ENCODE results near the gene FTCDNL1. TPM values are rescaled to one million over a fixed set of nuclear protein-coding genes. Genes with fewer than 3 reads are reported as not detected.

The FTCDNL1 gene
- polyA plus RNA-seq, 1 donor from 2014 or later = 2.0 TPM

DNA sequence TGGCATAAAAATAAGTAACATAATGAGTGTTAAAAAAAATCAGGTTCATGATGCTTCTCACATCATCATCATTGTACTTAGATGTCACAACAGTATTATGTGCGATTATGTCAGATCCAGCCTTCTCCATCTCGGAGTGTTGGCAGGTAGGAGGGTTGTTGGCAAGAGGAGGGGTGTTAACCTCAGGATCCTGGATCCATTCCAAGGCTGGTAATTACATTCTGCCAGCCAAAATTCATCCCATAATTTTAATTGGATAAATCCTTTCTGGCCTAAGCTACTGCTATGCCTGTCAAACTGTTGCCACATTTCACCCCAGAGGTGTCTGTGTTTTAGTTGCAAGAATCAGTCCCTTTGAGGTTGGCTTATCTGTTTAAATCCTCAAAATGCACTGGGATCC, 891 bp upstream of the FTCDNL1 start:
- peaks cover 3 to 5% (median 4%) of the 10 kb centered on the region in 3 donors for H3K4me1 Mint-ChIP-seq
- H3K27ac Mint-ChIP-seq = no peak overlapping the region
- peaks cover 2% of the 10 kb centered on the region for H3K27me3 Mint-ChIP-seq
- no peaks in the 10 kb centered on the region for H3K36me3 Mint-ChIP-seq
- no peak overlapping the region for H3K4me3 Mint-ChIP-seq
- no peaks in the 10 kb centered on the region for H3K9me3 Mint-ChIP-seq

- H3K4me3 Mint-ChIP-seq = peak overlapping the region; percentile 88 to 99 (median 96)
- H3K27ac Mint-ChIP-seq = peak overlapping the region in 2 of 3 donors; percentile 44 to 96
- no peaks in the 10 kb centered on the region for H3K9me3 Mint-ChIP-seq
- no peaks in the 10 kb centered on the region for H3K27me3 Mint-ChIP-seq
- H3K36me3 Mint-ChIP-seq = no peaks in the 10 kb centered on the region
- H3K4me1 Mint-ChIP-seq = peaks cover 3 to 5% (median 4%) of the 10 kb centered on the region in 3 donors
Measured at GRCh38 chr2:199851501-199851810, 464 bp upstream of the FTCDNL1 start.

- H3K9me3 Mint-ChIP-seq = no peaks in the 10 kb centered on the region
- peaks cover 3 to 5% (median 4%) of the 10 kb centered on the region in 3 donors for H3K4me1 Mint-ChIP-seq
- H3K27ac Mint-ChIP-seq = peak overlapping the region in 1 of 3 donors; percentile 64
- no peaks in the 10 kb centered on the region for H3K27me3 Mint-ChIP-seq
- peak overlapping the region; percentile 77 to 89 (median 84) for H3K4me3 Mint-ChIP-seq
- no peaks in the 10 kb centered on the region for H3K36me3 Mint-ChIP-seq
Measured at GRCh38 chr2:199850218-199850717, 724 bp downstream of the FTCDNL1 start.

GRCh38 chr2:199848389-199849130, 2.4 kb downstream of the FTCDNL1 start:
- Mint-ChIP-seq H3K36me3 (no peaks in the 10 kb centered on the region), H3K4me1 (peaks cover 3 to 5% (median 4%) of the 10 kb centered on the region in 3 donors), H3K27me3 (no peaks in the 10 kb centered on the region), H3K27ac (no peak overlapping the region), H3K4me3 (peak overlapping the region in 2 of 4 donors; percentile 2 to 55), H3K9me3 (no peaks in the 10 kb centered on the region)

DNA sequence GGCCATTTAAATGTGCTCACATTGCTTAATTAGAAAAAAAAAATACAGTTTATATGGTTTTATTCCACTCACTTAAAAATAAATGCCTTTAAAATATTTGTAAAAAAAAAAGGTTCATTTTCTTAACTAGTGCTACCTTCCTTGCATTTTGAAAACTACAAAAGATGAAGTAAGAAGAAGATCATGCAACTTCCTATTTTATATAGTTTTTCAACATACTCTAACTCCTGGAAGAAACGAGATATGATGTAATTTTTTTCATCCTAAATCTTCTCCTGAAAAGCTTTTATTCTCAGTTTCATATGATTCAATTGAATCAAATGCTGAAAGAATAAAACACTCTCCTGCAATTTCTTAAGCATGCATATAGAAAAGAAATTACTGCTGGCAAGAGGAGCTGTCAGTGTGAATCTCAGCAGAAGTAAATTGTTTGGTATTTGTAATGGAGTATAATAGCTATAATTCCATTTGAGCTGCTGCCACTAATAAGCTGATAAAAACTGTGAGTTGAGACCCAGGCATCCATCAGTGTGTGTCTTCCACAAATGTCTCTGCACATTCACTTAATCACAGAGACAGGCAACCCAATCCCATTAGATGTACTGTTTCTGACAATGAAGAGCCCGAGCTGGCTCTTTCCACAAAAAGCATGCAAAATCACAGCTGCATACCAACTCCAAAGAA, 3.7 kb downstream of the FTCDNL1 start:
- H3K9me3 Mint-ChIP-seq = no peaks in the 10 kb centered on the region
- H3K4me1 Mint-ChIP-seq = peaks cover 3 to 5% (median 4%) of the 10 kb centered on the region in 3 donors
- no peak overlapping the region for H3K4me3 Mint-ChIP-seq
- no peaks in the 10 kb centered on the region for H3K27me3 Mint-ChIP-seq
- H3K36me3 Mint-ChIP-seq = no peaks in the 10 kb centered on the region
- H3K27ac Mint-ChIP-seq = no peak overlapping the region

- no peaks in the 10 kb centered on the region for H3K27me3 Mint-ChIP-seq
- H3K36me3 Mint-ChIP-seq = peaks cover 13% of the 10 kb centered on the region
- H3K9me3 Mint-ChIP-seq = peaks cover 0 to 6% (median 0%) of the 10 kb centered on the region in 3 donors
- H3K27ac Mint-ChIP-seq = no peak overlapping the region
- no peak overlapping the region for H3K4me3 Mint-ChIP-seq
- H3K4me1 Mint-ChIP-seq = no peaks in the 10 kb centered on the region
Measured at GRCh38 chr2:199842631-199843395, 8.2 kb downstream of the FTCDNL1 start.

GRCh38 chr2:199841409-199841808, 9.6 kb downstream of the FTCDNL1 start:
- H3K27me3 Mint-ChIP-seq = no peaks in the 10 kb centered on the region
- H3K36me3 Mint-ChIP-seq = peaks cover 13% of the 10 kb centered on the region
- H3K9me3 Mint-ChIP-seq = peaks cover 0 to 6% (median 0%) of the 10 kb centered on the region in 3 donors
- H3K4me3 Mint-ChIP-seq = no peak overlapping the region
- no peaks in the 10 kb centered on the region for H3K4me1 Mint-ChIP-seq
- no peak overlapping the region for H3K27ac Mint-ChIP-seq

GRCh38 chr2:199838399-199838798, 12.6 kb downstream of the FTCDNL1 start:
- no peaks in the 10 kb centered on the region for H3K27me3 Mint-ChIP-seq
- H3K9me3 Mint-ChIP-seq = peaks cover 0 to 6% (median 0%) of the 10 kb centered on the region in 3 donors
- H3K27ac Mint-ChIP-seq = no peak overlapping the region
- no peaks in the 10 kb centered on the region for H3K4me1 Mint-ChIP-seq
- peaks cover 14% of the 10 kb centered on the region for H3K36me3 Mint-ChIP-seq
- no peak overlapping the region for H3K4me3 Mint-ChIP-seq

- no peaks in the 10 kb centered on the region for H3K4me1 Mint-ChIP-seq
- H3K9me3 Mint-ChIP-seq = peaks cover 0 to 6% (median 0%) of the 10 kb centered on the region in 3 donors
- H3K27ac Mint-ChIP-seq = no peak overlapping the region
- peaks cover 14% of the 10 kb centered on the region for H3K36me3 Mint-ChIP-seq
- no peaks in the 10 kb centered on the region for H3K27me3 Mint-ChIP-seq
- no peak overlapping the region for H3K4me3 Mint-ChIP-seq
Measured at GRCh38 chr2:199836943-199837342, 14.0 kb downstream of the FTCDNL1 start.

- H3K4me3 Mint-ChIP-seq = no peak overlapping the region
- peaks cover 4% of the 10 kb centered on the region for H3K36me3 Mint-ChIP-seq
- no peaks in the 10 kb centered on the region for H3K27me3 Mint-ChIP-seq
- no peaks in the 10 kb centered on the region for H3K9me3 Mint-ChIP-seq
- H3K27ac Mint-ChIP-seq = peak overlapping the region in 1 of 3 donors; percentile 78
- H3K4me1 Mint-ChIP-seq = no peaks in the 10 kb centered on the region
Measured at GRCh38 chr2:199833525-199833924, 17.5 kb downstream of the FTCDNL1 start.

- H3K36me3 Mint-ChIP-seq = peaks cover 1% of the 10 kb centered on the region
- no peaks in the 10 kb centered on the region for H3K27me3 Mint-ChIP-seq
- H3K27ac Mint-ChIP-seq = no peak overlapping the region
- no peaks in the 10 kb centered on the region for H3K9me3 Mint-ChIP-seq
- no peak overlapping the region for H3K4me3 Mint-ChIP-seq
- H3K4me1 Mint-ChIP-seq = no peaks in the 10 kb centered on the region
Measured at GRCh38 chr2:199830531-199830930, 20.5 kb downstream of the FTCDNL1 start.

- H3K9me3 Mint-ChIP-seq = no peaks in the 10 kb centered on the region
- H3K4me3 Mint-ChIP-seq = no peak overlapping the region
Measured at GRCh38 chr2:199829628-199830027, 21.4 kb downstream of the FTCDNL1 start.

DNA sequence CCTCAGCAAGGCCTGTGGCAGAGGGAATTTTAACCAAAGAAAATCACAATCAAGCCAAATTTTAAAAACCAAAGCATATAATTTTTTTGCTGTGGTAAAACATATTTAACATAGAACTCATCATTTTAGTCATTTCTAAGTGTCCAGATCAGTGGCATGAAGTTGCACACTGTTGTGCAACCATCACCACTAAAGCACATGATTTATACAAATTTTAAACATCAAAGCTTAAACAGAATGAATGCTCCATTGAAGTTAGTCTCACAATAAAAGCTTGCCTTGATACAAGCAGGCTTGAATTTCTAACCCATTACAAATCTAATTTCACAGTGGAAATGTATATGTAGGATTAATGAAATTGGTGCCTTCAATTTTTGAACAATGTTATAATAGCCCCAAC, 31.2 kb downstream of the FTCDNL1 start:
- H3K27ac Mint-ChIP-seq = no peak overlapping the region

More at GRCh38 chr2:199829628-199830027, 21.4 kb downstream of the FTCDNL1 start:
- no peak overlapping the region for H3K27ac Mint-ChIP-seq
- no peaks in the 10 kb centered on the region for H3K4me1 Mint-ChIP-seq
- no peaks in the 10 kb centered on the region for H3K27me3 Mint-ChIP-seq
- peaks cover 1% of the 10 kb centered on the region for H3K36me3 Mint-ChIP-seq

DNA sequence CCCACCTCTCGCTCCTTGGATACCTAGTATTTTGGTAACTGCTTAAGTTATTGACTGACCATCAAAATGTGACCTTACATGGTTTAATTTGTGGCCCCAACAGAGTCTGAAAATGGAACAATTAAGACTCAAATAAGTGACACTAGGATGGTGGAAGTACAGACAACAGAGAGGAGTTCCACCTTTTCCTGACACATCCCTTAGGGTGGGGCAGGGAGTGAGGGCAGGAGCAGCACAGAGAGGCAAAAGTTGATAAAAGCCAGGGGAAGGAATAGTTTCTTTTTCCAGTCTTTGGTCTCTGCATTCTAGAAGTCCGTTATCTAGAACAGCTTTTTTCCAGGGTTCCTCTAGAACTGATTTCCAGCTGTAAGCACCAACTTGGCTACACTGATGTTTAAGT, 32.2 kb downstream of the FTCDNL1 start:
- Mint-ChIP-seq H3K4me1 (peaks cover 0 to 4% (median 3%) of the 10 kb centered on the region in 3 donors), H3K4me3 (no peak overlapping the region), H3K27ac (no peak overlapping the region), H3K36me3 (peaks cover 2% of the 10 kb centered on the region), H3K27me3 (no peaks in the 10 kb centered on the region), H3K9me3 (no peaks in the 10 kb centered on the region)

More for the DNA sequence above, 31.2 kb downstream of the FTCDNL1 start:
- Mint-ChIP-seq H3K9me3 (no peaks in the 10 kb centered on the region), H3K4me1 (peaks cover 0 to 4% (median 1%) of the 10 kb centered on the region in 3 donors), H3K27me3 (no peaks in the 10 kb centered on the region), H3K36me3 (peaks cover 2% of the 10 kb centered on the region), H3K4me3 (no peak overlapping the region)

DNA sequence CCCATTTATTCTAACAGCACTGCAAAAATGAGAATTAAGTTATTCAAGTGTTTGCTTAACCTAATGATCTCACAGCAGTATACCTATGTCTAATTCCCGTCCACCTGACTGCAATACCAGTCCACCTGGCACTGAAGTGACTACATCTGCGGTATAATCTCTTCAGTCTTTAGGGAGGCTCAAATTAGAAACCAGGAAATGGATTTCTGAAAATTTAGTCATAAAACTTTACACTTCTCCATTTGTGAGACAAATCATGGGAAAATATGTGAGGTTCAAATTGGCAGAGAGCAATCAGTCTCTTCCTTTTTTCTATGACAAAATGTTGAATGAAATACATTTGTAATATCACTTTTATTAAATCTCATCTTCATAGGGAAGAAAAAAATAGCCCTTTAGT, 33.0 kb downstream of the FTCDNL1 start:
- Mint-ChIP-seq H3K9me3 (no peaks in the 10 kb centered on the region), H3K36me3 (peaks cover under 1% of the 10 kb centered on the region), H3K4me3 (no peak overlapping the region), H3K4me1 (peaks cover 0 to 4% (median 3%) of the 10 kb centered on the region in 3 donors), H3K27ac (no peak overlapping the region), H3K27me3 (no peaks in the 10 kb centered on the region)
